CD4-positive, alpha-beta T cell treated with Interleukin-1 beta for 1 hour (primary cell): ENCODE data around the gene EPHB1.
"Not testable (repeated sequence)": the region's sequence is repeated elsewhere in the genome, so short reads cannot be mapped to it uniquely, and the experiment has no call there.

Experiments used
- DNase-seq, 2 donors: peaks; one replicate each; pipeline ENCODE4 v3.0.0-alpha.2; 2020 to 2022

Gene EPHB1

DNA sequence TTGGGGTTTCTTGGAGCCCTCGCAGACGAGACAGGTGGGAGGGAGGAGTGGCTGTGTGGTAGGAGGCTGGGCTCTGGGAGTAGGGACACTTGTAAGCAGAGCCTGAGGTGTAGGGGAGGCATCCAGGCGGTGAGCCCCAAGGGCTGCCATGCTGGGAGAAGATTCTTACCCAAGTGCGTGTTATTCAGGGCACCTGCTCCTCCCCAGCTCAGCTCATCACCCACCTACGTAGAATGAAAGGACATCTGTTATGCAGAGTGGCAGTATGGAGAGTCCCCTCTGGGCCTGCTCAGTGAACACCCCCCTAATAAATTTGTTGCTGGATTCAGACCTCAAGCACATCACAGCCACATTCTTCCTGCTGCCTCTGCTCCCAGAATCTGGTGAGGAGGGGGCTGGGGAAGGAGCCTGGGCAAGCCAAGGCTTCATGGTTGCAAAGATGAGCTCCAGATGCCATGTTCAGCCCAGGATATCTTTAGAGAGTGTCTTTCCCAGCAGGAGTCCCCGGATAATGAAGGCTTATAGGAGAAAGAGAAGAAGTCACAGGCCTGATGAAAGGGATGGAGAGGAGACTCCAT lies 261.8 kb downstream of the EPHB1 start:
- DNase-seq = no peak

DNA sequence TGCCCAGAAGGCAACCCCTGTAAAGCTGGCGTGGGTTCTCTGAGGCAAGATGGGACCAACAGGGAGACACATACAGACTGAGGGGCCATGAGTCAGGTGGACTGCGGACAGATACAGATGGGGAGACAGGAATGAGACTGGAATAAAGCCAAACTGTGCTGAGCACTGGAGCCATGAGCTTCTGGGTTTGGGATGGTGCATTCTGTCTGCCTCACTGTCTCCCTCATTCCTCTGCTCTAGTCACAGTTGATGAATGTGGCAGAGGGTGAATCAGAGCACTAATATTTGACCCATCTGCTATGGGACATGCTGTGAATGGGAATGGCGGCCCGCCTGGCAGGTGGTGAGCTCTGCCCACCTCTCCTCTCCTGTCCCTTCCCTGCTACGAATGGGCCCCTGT lies 262.9 kb downstream of the EPHB1 start:
- DNase-seq = no peak

DNA sequence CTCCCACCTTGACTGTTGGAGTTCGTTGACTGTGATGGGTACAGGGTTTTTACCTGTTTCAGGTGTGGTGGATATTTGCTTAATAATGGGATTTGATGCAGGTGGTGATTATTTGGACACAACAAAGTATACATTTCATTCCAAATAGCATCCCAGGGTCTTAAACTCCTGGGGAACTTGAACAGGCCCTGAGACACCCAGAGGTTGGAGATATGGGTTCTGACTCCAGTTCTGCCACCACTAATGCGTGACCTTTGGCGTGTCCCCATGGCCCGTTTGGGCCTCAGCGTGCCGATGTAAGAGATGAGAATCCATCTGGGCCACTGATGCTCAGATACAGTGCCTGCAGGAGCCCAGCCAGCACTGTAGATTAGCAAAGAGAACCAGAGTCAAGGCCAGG lies 264.5 kb downstream of the EPHB1 start:
- DNase-seq = no peak

DNA sequence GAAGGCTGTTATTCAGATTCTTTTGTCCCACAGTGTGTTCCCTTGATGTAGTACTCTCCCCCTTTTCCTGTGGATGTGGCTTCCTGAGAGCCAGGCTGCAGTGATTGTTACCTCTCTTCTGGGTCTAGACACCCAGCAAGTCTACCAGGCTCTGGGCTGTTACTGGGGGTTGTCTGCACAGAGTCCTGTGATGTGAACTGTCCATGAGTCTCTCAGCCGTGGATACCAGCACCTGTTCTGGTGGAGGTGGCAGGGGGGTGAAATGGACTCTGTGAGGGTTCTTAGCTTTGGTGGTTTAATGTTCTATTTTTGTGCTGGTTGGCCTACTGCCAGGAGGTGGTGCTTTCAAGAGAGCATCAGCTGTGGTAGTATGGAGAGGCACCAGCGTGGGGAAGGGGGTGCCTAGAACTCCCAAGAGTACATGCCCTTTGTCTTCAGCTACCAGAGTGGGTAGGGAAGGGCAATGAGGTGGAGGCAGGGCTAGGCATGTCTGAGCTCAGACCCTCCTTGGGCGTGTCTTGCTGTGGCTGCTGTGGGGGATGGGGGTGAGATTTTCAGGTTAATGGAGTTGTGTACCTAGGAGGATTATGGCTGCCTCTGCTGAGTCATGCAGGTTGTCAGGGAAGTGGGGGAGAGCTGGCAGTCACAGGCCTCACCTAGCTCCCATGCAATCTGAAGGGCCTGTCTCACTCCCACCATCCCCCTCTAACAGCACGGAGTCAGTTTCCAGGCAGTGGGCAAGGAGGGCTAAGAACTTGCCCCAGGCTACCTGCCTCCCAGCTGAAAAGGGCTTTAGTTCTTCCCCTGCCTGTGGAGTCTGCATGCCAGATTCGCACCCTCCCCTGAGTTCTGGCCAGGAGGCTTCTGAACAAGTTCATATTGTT lies 272.0 kb downstream of the EPHB1 start:
- not testable (repeated sequence) for DNase-seq

DNA sequence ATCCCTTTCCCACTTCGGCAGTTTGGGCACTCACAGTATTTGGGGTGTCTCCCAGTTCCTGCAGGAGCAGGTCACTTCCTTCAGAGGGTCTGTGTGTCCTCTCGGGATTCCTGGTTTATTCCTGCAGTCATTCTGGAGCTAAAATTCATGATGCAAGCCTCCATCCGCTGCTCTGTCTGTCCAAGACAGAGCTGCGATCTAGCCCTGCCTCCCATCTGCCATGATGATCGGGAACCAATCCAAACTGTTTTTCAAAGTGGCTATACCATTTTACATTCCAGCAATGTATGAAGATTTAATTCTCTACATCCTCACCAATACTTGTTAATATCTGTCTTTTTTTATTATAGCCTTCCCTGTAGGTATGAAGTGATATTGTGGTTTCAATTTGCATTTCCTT lies 273.0 kb downstream of the EPHB1 start:
- DNase-seq = no peak

DNA sequence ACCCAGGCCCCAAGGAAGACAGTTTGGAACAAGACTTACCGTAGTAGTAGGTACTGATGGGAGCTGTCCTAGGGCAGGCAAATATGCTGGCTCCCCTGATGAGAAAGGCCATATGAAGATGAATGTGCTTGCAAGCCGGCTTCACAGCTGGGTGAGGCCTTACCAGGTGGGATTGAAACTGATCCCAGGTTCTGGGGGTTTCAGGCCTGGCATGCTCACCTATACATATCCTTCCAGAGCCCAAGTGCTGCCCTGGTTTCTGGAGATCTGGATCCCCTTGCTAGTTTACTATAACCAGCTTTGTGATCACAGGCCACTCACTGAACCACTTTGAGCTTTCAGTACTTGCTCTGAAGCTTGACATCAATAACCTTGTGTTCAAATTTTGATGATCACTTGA lies 274.3 kb downstream of the EPHB1 start:
- DNase-seq = no peak

DNA sequence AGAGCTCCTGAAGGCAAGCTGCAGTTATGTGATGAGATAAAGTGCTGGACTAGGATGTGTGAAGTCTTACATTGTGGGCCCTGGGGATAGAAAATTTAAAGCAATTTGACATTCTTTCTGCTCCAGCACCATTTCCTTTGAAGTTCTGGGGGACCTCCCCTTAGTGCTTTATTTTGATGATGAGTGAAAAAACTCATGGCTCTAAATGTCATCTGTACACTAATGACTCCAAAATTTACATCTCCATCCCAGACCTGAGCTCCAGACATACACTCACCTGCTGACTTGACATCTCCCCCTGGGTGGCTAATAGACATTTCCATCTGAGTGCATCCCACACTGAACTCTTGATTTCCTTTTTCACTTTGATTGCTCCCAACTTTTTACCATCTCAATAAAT lies 276.4 kb downstream of the EPHB1 start:
- no peak for DNase-seq

DNA sequence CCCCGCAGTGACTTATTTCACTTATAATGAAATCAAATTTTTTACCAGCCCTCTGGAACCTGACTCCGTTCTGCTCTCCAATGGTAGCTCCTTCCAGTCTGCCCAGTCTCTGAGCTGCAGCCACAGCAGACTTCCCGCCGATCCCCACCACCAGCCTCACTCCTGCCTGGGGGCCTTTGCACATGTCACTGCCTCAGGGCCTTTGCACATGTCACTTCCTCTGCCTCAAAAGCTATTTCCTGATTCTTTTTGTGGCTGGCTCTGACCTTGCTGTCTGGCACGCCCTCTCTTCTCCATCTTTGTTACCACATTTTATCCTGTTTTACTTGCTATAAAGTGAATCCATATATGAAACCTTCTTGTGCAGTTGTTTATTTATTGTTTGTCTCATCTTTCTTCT lies 277.4 kb downstream of the EPHB1 start:
- DNase-seq = no peak

DNA sequence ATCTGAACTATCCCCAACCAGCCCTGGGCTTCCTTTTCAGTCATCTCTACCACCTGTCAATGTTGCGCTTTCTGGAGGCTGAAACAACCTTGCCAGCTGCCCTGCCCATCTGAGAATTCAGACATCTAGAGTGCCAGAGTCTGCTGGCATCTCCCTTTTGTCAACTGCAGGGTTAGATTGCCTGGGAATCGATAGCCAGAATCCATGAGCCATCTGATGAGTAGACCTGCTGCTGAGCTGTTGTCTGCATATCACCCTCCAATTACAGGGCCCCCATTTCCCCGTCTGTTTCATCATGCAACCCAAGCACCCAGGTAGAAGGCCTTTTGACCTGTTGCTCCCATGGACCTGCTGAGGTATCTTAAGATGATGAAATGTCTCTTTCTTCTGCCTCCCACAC lies 280.1 kb downstream of the EPHB1 start:
- no peak for DNase-seq

DNA sequence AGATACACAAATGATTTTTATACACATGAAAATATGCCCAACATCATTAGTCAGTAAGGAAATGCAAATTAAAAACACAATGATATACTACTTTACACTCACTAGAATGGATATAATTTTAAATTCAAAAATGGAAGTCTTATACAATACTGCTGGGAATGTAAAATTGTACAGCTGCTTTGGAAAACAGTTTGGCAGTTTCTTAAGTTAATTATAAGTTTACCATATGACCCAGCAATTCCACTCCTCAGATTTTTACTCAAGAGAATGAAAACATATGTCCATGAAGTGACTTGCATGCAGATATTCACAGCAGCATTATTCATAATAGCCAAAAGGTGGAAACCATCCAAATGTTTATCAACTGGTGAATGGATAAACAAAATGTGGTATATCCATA lies 281.3 kb downstream of the EPHB1 start:
- no peak for DNase-seq

DNA sequence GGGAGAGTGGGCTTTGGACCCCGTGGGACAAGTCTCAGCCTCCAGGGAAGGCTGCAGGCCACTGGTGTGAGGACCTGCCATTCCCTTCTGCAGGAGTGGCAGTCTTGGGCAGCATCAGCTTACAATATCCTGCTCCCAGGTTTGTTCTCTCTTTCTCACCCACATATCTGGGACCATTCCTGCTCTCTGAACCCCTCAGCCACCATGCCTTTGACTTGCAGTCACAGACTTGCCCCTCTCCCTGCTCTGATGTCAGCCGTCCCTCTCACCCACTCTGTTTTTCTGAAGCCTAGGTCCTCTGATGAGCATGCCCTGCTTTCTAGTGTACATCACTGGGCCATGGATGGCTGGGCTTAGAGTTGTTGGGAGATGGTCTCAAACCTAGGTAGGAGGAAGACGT lies 282.1 kb downstream of the EPHB1 start:
- DNase-seq = no peak

DNA sequence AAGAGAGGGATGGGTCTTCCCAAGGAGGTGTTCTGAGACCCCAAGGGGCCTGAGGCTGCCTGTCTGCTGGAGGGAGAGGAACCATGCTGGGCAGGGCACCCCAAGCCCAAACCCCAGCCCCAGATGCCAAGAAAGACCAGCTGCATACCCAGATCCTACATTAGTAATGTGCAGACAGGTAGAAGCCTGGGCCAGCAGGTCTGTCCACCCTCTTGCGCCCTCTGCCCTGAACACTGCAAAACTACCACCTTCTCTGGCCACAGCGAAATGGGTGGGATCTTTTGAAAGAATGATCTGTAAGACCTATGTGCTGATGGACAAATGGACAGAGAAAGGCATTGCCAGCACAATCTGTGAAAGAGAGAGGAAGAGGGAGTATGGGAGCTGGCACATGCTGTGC lies 283.2 kb downstream of the EPHB1 start:
- DNase-seq = no peak

DNA sequence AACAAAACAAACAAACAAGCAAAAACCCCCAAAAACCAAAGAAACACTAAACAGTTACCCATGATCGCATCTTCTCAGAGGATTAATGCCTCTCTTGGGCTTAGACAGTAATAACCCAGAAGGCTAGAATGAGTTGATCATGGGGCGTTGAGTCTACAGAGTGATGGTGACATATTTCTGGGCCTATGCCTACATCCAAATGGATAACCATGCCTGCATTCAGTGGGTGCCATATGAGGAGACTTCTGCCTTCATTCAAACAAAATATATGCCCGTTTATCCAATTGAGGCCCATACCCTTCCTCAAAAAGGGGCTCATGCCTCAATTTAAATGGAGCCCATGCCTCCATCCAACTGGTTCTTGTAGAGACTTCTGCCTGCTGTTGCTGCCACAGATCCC lies 284.0 kb downstream of the EPHB1 start:
- DNase-seq = no peak

DNA sequence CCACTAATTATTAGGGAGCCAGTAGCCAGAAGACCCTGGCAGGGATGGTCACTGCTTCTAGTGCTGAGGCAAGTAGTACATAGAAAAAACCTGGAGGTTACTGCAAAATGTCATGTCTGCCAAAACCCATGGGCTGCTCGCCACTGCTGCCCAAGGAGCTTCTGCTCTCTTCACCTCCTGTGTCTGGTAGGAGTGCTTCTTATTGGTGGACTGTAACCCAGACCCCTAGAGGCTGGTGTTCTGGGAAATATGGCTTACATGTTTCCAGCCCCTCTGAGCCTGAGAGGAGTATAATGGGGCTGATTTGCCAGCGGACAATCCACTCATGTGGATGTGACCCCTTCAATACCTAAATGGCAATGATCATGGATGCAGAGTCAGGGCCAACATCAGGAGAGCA lies 286.4 kb downstream of the EPHB1 start:
- DNase-seq = no peak

DNA sequence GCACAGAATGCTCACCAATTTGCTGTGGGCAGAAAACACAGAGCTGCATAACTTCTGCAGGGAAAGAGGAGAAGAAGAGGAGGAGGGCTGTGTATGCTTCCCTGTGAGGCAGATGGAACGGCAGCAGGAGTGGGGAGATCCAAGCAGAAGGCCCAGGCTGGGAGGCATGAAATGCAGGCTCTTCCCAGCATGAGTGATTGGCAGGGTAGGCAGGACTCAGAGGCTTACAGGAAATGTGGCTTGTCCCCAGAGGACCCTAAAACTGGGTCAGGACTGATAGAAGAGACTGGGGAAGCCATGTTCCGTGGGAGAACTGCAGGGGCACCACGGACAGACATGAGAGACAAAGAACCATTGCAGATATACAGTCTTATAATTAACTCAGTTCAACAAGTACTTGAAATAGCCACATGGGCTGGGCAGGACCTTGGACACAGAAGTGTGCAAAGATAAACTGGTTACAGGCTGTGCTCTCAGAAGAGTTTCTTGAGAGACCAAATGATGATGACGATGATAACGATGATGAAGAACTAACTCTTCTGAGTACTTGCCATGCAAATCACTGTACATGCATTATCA lies 286.9 kb downstream of the EPHB1 start:
- DNase-seq = no peak

DNA sequence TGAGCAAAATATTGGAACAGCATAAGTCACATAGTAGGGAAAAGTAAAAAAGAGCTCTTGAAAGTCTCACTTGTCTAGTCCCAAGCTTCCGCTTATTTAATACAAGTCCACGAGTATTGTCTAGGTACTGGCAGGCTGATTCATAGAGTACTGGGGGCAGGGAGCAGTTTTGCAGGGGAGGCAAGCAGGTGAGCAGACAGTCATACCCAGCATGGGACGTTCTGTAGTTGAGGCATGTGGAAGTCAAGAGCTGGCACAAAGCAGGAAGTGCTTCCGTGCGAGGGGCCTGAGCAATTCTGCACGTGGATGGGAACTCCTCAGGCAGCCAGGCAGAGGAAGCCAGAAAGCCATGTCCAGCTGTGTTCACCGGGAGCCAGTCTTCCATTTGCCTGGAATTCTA lies 287.6 kb downstream of the EPHB1 start:
- DNase-seq = no peak

DNA sequence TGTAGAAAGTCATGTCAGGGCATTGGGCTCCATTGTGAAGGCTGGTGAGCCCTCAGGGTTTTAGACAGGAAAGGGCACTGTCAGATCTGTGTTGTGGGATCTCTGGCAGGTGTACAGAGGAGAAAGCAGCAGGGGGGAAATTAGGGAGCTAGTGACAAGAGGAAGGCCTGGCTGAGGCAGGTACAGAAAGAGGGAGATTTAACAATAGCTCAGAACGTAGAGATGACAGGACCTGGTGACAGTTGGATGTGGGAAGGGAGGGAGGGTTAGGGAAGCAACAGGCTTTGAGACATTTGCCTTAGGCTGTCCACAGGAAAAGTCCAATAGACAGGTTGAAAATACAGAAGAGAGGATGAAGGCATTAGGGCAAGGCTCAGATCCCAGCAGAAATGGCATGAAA lies 288.1 kb downstream of the EPHB1 start:
- DNase-seq = no peak

DNA sequence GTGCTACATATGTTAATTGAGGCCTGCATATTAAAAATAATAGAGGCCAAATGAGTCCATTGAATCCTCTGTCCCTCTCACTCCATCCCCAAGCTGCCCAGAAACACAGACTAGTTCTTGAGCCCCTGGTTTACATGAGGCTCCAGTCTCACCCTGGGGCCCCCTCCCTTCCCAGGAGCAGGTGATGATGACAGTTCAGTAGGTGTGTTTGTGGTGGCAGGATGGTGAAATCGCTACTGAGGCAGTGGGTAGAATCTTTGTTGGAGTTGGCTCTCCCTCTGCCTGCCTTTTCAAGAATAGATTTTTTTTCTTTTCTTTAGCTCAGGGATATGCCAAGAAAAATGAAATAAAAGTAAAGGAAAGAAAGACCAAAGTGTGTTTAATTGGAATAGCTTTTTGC lies 288.7 kb downstream of the EPHB1 start:
- no peak for DNase-seq

DNA sequence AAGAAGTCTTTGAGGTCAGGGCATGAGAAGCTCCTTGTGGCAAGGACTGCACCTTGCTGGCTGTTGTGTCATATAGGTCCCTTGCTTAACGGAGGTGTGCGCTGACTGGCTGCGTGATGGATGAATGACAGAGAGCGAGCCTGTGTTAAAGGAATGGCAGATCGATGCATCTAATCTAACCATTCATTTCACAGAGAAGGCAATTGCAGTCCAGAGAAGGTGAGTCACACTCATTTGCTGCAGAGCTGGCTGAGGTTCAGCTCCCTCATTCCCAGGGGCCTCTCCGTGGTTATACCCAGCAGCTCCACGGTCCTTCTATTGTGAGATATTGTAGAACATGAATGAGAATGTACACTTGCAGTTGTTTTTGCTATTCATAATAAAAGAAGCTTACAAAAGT lies 289.3 kb downstream of the EPHB1 start:
- DNase-seq = no peak

DNA sequence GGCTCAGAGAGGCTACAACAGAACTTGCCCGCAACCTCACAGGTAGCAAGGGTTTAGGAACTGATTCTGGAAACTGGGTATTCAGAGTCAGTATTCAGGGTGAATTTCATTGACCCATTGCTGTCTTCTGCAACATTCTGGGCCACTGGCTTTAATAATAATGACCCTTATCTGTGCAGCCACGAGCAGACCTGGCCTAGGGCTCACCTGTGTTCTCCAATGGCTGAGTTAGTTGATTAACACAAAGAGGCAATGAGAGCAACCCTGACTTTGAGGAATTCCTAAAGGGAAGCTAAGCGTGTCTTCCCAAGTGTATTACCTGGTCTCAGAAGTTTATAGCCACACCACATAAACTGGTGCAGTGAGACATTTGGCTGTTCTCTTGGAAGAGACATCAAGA lies 289.9 kb downstream of the EPHB1 start:
- DNase-seq = no peak

DNA sequence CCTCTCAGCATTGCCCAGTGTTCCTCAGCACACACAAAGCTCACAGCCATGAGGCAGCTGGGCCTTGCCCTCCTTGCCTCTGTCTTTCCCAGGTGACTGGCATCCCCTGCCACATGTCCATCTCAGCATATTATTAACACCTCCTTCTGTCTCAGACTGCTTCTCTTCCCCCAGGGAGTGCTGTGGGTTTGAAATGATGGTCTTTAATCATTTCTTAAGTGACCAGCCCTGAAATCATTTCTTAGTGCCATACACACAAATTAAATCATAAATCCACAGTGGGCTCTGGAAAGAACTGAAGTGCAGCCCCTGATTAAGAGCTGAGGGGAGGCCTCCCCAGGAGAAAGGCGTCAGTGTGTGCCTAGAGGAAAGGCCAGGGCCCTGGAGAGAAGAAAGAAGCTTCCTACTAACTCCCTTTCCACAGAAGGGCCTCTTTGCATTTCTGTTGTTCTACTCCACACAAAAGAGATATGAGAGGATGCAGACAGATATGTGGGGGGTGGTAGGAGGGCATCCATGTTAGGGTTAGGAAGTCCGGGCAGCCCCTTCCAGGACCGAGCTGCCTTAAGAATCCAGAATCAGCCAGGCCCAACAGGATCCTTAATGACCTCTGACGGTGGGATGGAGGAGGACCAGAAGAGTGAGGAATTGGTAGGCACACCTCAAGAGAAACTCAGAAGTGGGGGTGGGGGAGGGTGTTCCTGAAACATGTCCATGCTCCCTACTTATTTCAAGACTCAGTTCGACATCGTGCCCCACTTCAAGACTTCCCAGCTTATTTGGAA lies 290.8 kb downstream of the EPHB1 start:
- no peak for DNase-seq

DNA sequence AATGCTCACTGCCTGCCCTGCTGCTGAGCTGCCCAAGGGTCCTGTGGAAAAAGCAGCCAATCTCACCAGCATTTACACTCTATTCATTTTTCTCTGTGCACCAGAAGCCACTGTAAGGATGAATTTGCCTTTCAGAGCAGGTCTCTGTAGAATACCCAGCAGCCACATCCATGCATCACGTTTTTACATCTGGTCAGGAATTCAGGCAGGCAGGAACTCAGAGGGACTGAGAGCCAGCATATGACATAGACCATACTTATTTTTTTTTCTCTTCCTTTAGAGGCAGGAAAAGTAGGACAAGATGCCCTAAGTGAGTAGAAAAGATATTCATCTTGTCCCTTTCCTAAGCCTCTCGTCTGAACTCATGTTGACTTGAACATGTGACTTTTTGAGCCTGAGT lies 292.7 kb downstream of the EPHB1 start:
- no peak for DNase-seq

DNA sequence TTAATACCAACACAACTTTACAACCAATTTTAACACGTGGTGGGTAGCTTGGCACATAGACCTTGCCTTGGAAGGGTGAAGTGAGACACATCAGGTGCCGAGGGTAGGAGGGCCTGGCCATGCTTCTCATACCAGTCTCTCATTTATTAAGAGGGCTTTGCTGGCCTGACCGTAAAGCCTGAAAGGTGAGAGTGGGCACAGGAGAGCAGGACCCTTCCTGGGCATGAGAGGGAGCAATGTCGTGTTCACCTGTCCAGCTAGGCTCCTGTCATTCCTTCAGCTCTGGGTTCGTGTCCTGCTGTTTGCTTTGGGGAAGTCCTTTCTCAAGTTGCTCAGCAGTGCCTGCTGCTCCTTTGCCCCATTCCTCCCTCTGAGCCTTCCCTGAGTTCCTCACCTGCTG lies 294.4 kb downstream of the EPHB1 start:
- no peak for DNase-seq
